ENCODE measurements around the gene TMEM272. TPM values are rescaled to one million over a fixed set of nuclear protein-coding genes. Genes with fewer than 3 reads are reported as not detected.

The TMEM272 gene
- total and polyA plus RNA-seq, 2 of the 13 experiments (the other 11 are each of a cell fraction or from before 2014, with no cell fraction given): 0.37 to 0.62 TPM

- BruUV-seq (replicated peaks): no TSS peak
- Histone ChIP-seq H4K20me1 (ENCODE audit: insufficient read depth, low read length) (no peaks in the 10 kb centered on the region), H3K9ac (ENCODE audit: insufficient read depth, low read depth, low read length) (no peak overlapping the region), H3K27me3 (ENCODE audit: control insufficient read depth in 1 of 2, insufficient read depth in 2 of 2, low read length in 2 of 2) (no peaks in the 10 kb centered on the region), H3K9me3 (ENCODE audit: low read length) (no peaks in the 10 kb centered on the region), H3K4me2 (ENCODE audit: low read depth, low read length) (peak overlapping the region; percentile 0; the same call in 1 of the 2 replicates), H3K4me1 (ENCODE audit: insufficient read depth, low read length) (peaks cover 19% of the 10 kb centered on the region), H3K36me3 (replicated peaks in 1 of 2; ENCODE audit: control insufficient read depth in 1 of 2, insufficient read depth in 2 of 2, low read length in 2 of 2) (no peaks in the 10 kb centered on the region), H2AFZ (ENCODE audit: low read length) (no peak overlapping the region), H3K27ac (ENCODE audit: extremely low read length, insufficient read depth, low read length) (no peak overlapping the region), H3K4me3 (replicated peaks in 1 of 3; ENCODE audit: insufficient read depth in 1 of 3, low read depth in 2 of 3, low read length in 3 of 3) (no peak overlapping the region), H3K79me2 (ENCODE audit: insufficient read depth, low read length) (no peaks in the 10 kb centered on the region)
- intact Hi-C loops (cut with micrococcal nuclease; ENCODE audit: unreplicated experiment): loop anchor here (5.0 kb wide), 1 partner anchor 345 kb away; no protein-coding TSS in a partner anchor
- ChIA-PET POLR2A (interaction anchor here (0.8 to 2.4 kb wide), 2 partner anchors 18 to 329 kb away, joined by 4 to 8 read pairs; partner anchors contain the start of gene INTS6), CTCF (ENCODE audit: low intra/inter-chr PET ratio, low total read pairs) (no interaction called here)
- no peak for FAIRE-seq
- in situ Hi-C loops (cut with HindIII; ENCODE audit: extremely low pct_ligation_motif_present, low pct_unique_long_range_greater_than_20kb): no loop called here
- 68% methylated on average over 14 of the region's 15 CpGs for WGBS (ENCODE audit: low lambda C conversion rate)
- DNase-seq (ENCODE audit: low spot score): peak; percentile 43
- ATAC-seq: peak; percentile 77
- TF ChIP-seq ZNF766 (CRISPR knock-in tag; IDR thresholded peaks at IDR 0.05; ENCODE audit: borderline replicate concordance): no peak
- TF ChIP-seq ZNF687 (CRISPR knock-in tag; IDR thresholded peaks at IDR 0.05): peak; percentile 66
- TF ChIP-seq, protein P1, sequence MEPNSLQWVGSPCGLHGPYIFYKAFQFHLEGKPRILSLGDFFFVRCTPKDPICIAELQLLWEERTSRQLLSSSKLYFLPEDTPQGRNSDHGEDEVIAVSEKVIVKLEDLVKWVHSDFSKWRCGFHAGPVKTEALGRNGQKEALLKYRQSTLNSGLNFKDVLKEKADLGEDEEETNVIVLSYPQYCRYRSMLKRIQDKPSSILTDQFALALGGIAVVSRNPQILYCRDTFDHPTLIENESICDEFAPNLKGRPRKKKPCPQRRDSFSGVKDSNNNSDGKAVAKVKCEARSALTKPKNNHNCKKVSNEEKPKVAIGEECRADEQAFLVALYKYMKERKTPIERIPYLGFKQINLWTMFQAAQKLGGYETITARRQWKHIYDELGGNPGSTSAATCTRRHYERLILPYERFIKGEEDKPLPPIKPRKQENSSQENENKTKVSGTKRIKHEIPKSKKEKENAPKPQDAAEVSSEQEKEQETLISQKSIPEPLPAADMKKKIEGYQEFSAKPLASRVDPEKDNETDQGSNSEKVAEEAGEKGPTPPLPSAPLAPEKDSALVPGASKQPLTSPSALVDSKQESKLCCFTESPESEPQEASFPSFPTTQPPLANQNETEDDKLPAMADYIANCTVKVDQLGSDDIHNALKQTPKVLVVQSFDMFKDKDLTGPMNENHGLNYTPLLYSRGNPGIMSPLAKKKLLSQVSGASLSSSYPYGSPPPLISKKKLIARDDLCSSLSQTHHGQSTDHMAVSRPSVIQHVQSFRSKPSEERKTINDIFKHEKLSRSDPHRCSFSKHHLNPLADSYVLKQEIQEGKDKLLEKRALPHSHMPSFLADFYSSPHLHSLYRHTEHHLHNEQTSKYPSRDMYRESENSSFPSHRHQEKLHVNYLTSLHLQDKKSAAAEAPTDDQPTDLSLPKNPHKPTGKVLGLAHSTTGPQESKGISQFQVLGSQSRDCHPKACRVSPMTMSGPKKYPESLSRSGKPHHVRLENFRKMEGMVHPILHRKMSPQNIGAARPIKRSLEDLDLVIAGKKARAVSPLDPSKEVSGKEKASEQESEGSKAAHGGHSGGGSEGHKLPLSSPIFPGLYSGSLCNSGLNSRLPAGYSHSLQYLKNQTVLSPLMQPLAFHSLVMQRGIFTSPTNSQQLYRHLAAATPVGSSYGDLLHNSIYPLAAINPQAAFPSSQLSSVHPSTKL (CRISPR knock-in tag; IDR thresholded peaks at IDR 0.05): peak; percentile 25
- TF ChIP-seq HNF4A (CRISPR knock-in tag; IDR thresholded peaks at IDR 0.05): peak; percentile 53
- TF ChIP-seq HNF4G (IDR thresholded peaks at IDR 0.05; ENCODE audit: borderline replicate concordance, low read depth, low read length): 0 out of 2 replicates have a peak, but pooled peaks have one; percentile 30
- TF ChIP-seq HNF4G (CRISPR knock-in tag; IDR thresholded peaks at IDR 0.05; ENCODE audit: borderline replicate concordance, low read depth): no peak
- TF ChIP-seq ZNF263 (CRISPR knock-in tag; IDR thresholded peaks at IDR 0.05): peak; percentile 47; the same call in 1 of the 2 replicates
- TF ChIP-seq STAG1 (CRISPR knock-in tag; IDR thresholded peaks at IDR 0.05): peak; percentile 29; the same call in 1 of the 2 replicates
- TF ChIP-seq, protein P2, sequence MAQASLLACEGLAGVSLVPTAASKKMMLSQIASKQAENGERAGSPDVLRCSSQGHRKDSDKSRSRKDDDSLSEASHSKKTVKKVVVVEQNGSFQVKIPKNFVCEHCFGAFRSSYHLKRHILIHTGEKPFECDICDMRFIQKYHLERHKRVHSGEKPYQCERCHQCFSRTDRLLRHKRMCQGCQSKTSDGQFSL (CRISPR knock-in tag; IDR thresholded peaks at IDR 0.05): no peak
- peak; percentile 39; the same call in 1 of the 2 replicates for TF ChIP-seq SALL1 (CRISPR knock-in tag; IDR thresholded peaks at IDR 0.05)
- TF ChIP-seq NR2F1 (CRISPR knock-in tag; IDR thresholded peaks at IDR 0.05): peak; percentile 35 to 64; a peak in 1 of 4 replicates
- TF ChIP-seq ZMAT5 (CRISPR knock-in tag; IDR thresholded peaks at IDR 0.05; ENCODE audit: borderline replicate concordance, low read depth): no peak
- 0 out of 2 replicates have a peak, but pooled peaks have one; percentile 5 for TF ChIP-seq GABPA (IDR thresholded peaks at IDR 0.05; ENCODE audit: low read depth, low read length)
- TF ChIP-seq GABPA (CRISPR knock-in tag; IDR thresholded peaks at IDR 0.05; ENCODE audit: low read depth): no peak
- no peak for TF ChIP-seq AHR (CRISPR knock-in tag; IDR thresholded peaks at IDR 0.05)
- TF ChIP-seq TCF7L2 (IDR thresholded peaks at IDR 0.05; ENCODE audit: low read depth, low read length): no peak
Observed at GRCh38 chr13:51782026-51782710, 62.8 kb downstream of the TMEM272 start.

Data from HepG2 (cell line).